HG02678 (cell line): ENCODE results near the gene CEP112.
"Not testable (repeated sequence)": the region's sequence is repeated elsewhere in the genome, so short reads cannot be mapped to it uniquely, and the experiment has no call there.

ENCODE experiments used
- ATAC-seq: cut with Tn5 transposase; IDR thresholded peaks from one replicate; pipeline ENCODE4 v1.9.1; 2021; ENCODE audit warnings: mild to moderate bottlenecking, moderate library complexity; ENCODE audit not compliant: unreplicated experiment

Gene CEP112

GRCh38 chr17:65699459-65699858 is 492.5 kb downstream of the CEP112 start:
- ATAC-seq: no peak

GRCh38 chr17:65698381-65699061 is 493.4 kb downstream of the CEP112 start:
- ATAC-seq: no peak

- ATAC-seq: no peak
Measured at GRCh38 chr17:65697661-65698060, 494.3 kb downstream of the CEP112 start.

- ATAC-seq: no peak
Measured at GRCh38 chr17:65696739-65697394, 495.1 kb downstream of the CEP112 start.

GRCh38 chr17:65694601-65695000 is 497.3 kb downstream of the CEP112 start:
- no peak for ATAC-seq

- no peak for ATAC-seq
Measured at GRCh38 chr17:65690626-65691310, 501.2 kb downstream of the CEP112 start.

GRCh38 chr17:65688307-65688706 is 503.6 kb downstream of the CEP112 start:
- ATAC-seq: no peak

- no peak for ATAC-seq
Measured at GRCh38 chr17:65685110-65685509, 506.8 kb downstream of the CEP112 start.

GRCh38 chr17:65684631-65685030 is 507.3 kb downstream of the CEP112 start:
- no peak for ATAC-seq

GRCh38 chr17:65683428-65683827 is 508.5 kb downstream of the CEP112 start:
- ATAC-seq: no peak

GRCh38 chr17:65681763-65682162 is 510.2 kb downstream of the CEP112 start:
- not testable (repeated sequence) for ATAC-seq

GRCh38 chr17:65679165-65679845 is 512.6 kb downstream of the CEP112 start:
- ATAC-seq: no peak

GRCh38 chr17:65678546-65678945 is 513.4 kb downstream of the CEP112 start:
- no peak for ATAC-seq

GRCh38 chr17:65677932-65678331 is 514.0 kb downstream of the CEP112 start:
- no peak for ATAC-seq

- ATAC-seq: no peak
Measured at GRCh38 chr17:65674246-65675045, 517.5 kb downstream of the CEP112 start.

GRCh38 chr17:65670667-65671371 is 521.1 kb downstream of the CEP112 start:
- ATAC-seq: no peak

GRCh38 chr17:65668211-65668610 is 523.7 kb downstream of the CEP112 start:
- ATAC-seq: no peak

- no peak for ATAC-seq
Measured at GRCh38 chr17:65667656-65668055, 524.3 kb downstream of the CEP112 start.

GRCh38 chr17:65666876-65667321 is 525.0 kb downstream of the CEP112 start:
- no peak for ATAC-seq

GRCh38 chr17:65665966-65666365 is 526.0 kb downstream of the CEP112 start:
- ATAC-seq: no peak
